A673 (cell line): ENCODE results near the gene COMMD3. TPM values are rescaled to one million over a fixed set of nuclear protein-coding genes. Genes with fewer than 3 reads are reported as not detected.

Experiments used
- BruUV-seq: library from RNA; stranded (reverse); fragments of 400-500 nt; replicated peaks from 2 replicates; lab custom pipeline; 2021; lab: Mats Ljungman, UMichigan
- CTCF ChIA-PET: fragments of 300-600 bp; sonication (Branson Sonifier 250); formaldehyde crosslinking; loops from one replicate; lab custom pipeline; 2022; ENCODE audit warnings: antibody characterized with exemption; lab: Charles Lee
- POLR2A ChIA-PET: fragments of 300-600 bp; sonication (Branson Sonifier 250); formaldehyde crosslinking; loops from one replicate; lab custom pipeline; 2022; ENCODE audit warnings: antibody characterized with exemption; ENCODE audit not compliant: low non-redundant PET; lab: Charles Lee
- DNase-seq: peaks from one replicate; pipeline ENCODE4 v3.0.0-alpha.2; 2015; ENCODE audit warnings: low spot score
- H3K27ac ChIP-seq: fragments of 200-600 bp; sonication (generic); 2 replicates; pipeline ENCODE4 v1.5.1; 2016; ENCODE audit warnings: mixed run types, low read depth, mild to moderate bottlenecking, mixed read lengths, antibody characterized with exemption, low read length; ENCODE audit not compliant: poor library complexity, severe bottlenecking
- H3K27me3 ChIP-seq: fragments of 200-600 bp; sonication (generic); replicated peaks from 2 replicates; pipeline ENCODE4 v1.6.1; 2017; ENCODE audit warnings: mixed run types, low read depth, mild to moderate bottlenecking, mixed read lengths, antibody characterized with exemption, low read length; ENCODE audit not compliant: insufficient read depth, poor library complexity
- H3K36me3 ChIP-seq: fragments of 200-600 bp; sonication (generic); 2 replicates; pipeline ENCODE4 v1.6.1; 2016; ENCODE audit warnings: mixed run types, mild to moderate bottlenecking, mixed read lengths, antibody characterized with exemption, low read length; ENCODE audit not compliant: insufficient read depth, poor library complexity, severe bottlenecking
- H3K4me1 ChIP-seq: fragments of 200-600 bp; sonication (generic); 2 replicates; pipeline ENCODE4 v1.6.1; 2017; ENCODE audit warnings: mixed run types, mild to moderate bottlenecking, mixed read lengths, antibody characterized with exemption, low read length; ENCODE audit not compliant: insufficient read depth, poor library complexity, severe bottlenecking
- H3K4me3 ChIP-seq: fragments of 200-600 bp; sonication (generic); 2 replicates; pipeline ENCODE4 v1.5.1; 2016; ENCODE audit warnings: low read depth, mixed run types, mild to moderate bottlenecking, mixed read lengths, low read length; ENCODE audit not compliant: poor library complexity, severe bottlenecking
- H3K9me3 ChIP-seq: fragments of 200-600 bp; sonication (generic); 2 replicates; pipeline ENCODE4 v1.6.1; 2016; ENCODE audit warnings: mixed run types, low read depth, mild to moderate bottlenecking, mixed read lengths, antibody characterized with exemption, low read length; ENCODE audit not compliant: poor library complexity, severe bottlenecking
- EZH2 ChIP-seq: fragments of 200-600 bp; sonication (generic); IDR thresholded peaks from 2 replicates; pipeline ENCODE4 v1.6.1; 2017; ENCODE audit warnings: borderline replicate concordance, low read depth, mild to moderate bottlenecking, mixed read lengths, antibody characterized with exemption, low read length; ENCODE audit not compliant: poor library complexity, severe bottlenecking
- intact Hi-C: fragments of 100-400 bp; cut with micrococcal nuclease; formaldehyde crosslinking; loops from one replicate; pipeline ENCODE4 v1.10.0; 2022; ENCODE audit not compliant: unreplicated experiment
- total RNA-seq: library from RNA; stranded (reverse); gene quantifications from 2 replicates; pipeline ENCODE4 v1.2.3, GENCODE V29; 2021
- TF ChIP-seq, protein P1 (sequence below): fragments of 300-800, 200-600 bp; sonication (generic); conservative IDR thresholded peaks from 2 replicates; pipeline ENCODE4 v1.5.1; 2017; ENCODE audit warnings: low read depth, mild to moderate bottlenecking, antibody characterized with exemption, low read length, moderate library complexity, mixed read lengths

The COMMD3 gene
- total RNA-seq, 1 experiment from 2014 or later, result 72.6 TPM

GRCh38 chr10:22335173-22335933 is 19.2 kb downstream of the COMMD3 start:
- H3K9me3 ChIP-seq, result no peaks in the 10 kb centered on the region
- DNase-seq, result no peak
- H3K4me3 ChIP-seq, result peak overlapping the region; percentile 12
- peaks cover 33% of the 10 kb centered on the region for H3K27me3 ChIP-seq
- peaks cover 7% of the 10 kb centered on the region for H3K36me3 ChIP-seq
- CTCF ChIA-PET, result no interaction called here
- TF ChIP-seq, protein P1, sequence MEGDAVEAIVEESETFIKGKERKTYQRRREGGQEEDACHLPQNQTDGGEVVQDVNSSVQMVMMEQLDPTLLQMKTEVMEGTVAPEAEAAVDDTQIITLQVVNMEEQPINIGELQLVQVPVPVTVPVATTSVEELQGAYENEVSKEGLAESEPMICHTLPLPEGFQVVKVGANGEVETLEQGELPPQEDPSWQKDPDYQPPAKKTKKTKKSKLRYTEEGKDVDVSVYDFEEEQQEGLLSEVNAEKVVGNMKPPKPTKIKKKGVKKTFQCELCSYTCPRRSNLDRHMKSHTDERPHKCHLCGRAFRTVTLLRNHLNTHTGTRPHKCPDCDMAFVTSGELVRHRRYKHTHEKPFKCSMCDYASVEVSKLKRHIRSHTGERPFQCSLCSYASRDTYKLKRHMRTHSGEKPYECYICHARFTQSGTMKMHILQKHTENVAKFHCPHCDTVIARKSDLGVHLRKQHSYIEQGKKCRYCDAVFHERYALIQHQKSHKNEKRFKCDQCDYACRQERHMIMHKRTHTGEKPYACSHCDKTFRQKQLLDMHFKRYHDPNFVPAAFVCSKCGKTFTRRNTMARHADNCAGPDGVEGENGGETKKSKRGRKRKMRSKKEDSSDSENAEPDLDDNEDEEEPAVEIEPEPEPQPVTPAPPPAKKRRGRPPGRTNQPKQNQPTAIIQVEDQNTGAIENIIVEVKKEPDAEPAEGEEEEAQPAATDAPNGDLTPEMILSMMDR, result no peak
- TF ChIP-seq EZH2, result no peak
- peaks cover 22% of the 10 kb centered on the region for H3K4me1 ChIP-seq
- POLR2A ChIA-PET, result no interaction called here
- intact Hi-C loops, result no loop called here
- no TSS peak for BruUV-seq
- H3K27ac ChIP-seq, result no peak overlapping the region

DNA sequence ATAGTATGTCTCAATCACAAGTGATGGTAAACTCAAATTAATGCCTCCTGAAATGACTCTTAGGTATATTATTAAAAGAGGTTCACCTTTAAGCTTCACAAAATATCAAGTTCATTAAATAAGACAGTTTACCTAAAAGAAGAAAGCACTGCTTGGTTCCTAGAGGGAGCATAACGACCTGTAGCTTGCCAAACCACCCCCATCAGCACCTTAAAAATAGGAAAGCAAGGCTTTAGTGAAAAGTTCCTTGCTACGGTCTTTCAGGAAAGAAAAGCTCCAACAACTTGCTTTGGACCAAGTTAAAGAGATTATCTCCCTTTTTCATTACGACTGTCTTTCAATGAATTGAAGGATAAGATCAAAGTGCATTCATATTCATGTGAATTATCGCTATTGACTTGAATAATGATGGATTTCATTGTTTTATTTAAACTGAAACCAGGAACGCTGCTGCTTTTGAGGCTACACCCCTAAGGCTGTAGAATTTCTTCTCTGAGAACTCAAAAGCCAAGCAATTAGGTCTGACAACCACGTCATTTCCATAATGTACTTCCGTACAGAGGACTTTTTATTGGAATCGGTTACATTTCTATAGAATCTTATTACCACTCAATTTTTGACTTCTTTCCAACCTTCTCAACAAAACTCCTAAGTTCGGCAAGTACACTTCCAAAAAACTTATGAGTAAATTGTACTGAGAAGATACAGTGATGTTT is 22.2 kb downstream of the COMMD3 start:
- peak overlapping the region; percentile 8 for H3K4me3 ChIP-seq
- no TSS peak for BruUV-seq
- POLR2A ChIA-PET, result no interaction called here
- no peaks in the 10 kb centered on the region for H3K9me3 ChIP-seq
- peaks cover 56% of the 10 kb centered on the region for H3K27me3 ChIP-seq
- DNase-seq, result no peak
- no peak overlapping the region for H3K27ac ChIP-seq
- CTCF ChIA-PET, result no interaction called here
- TF ChIP-seq, protein P1, result no peak
- no peak for TF ChIP-seq EZH2
- peaks cover 22% of the 10 kb centered on the region for H3K4me1 ChIP-seq
- no peaks in the 10 kb centered on the region for H3K36me3 ChIP-seq
- intact Hi-C loops, result no loop called here

GRCh38 chr10:22338931-22339330 is 22.7 kb downstream of the COMMD3 start:
- CTCF ChIA-PET, result no interaction called here
- Histone ChIP-seq H3K4me1 (peaks cover 22% of the 10 kb centered on the region), H3K27me3 (peaks cover 61% of the 10 kb centered on the region), H3K9me3 (no peaks in the 10 kb centered on the region), H3K4me3 (no peak overlapping the region), H3K27ac (no peak overlapping the region), H3K36me3 (no peaks in the 10 kb centered on the region)
- POLR2A ChIA-PET, result interaction anchor here (0.6 kb wide), 1 partner anchor 71 kb away, joined by 3 read pairs; no protein-coding TSS in a partner anchor
- intact Hi-C loops, result no loop called here
- BruUV-seq, result no TSS peak
- DNase-seq, result no peak
- TF ChIP-seq, protein P1, result no peak
- no peak for TF ChIP-seq EZH2
